HFF-Myc (cell line): ENCODE measurements around the gene ECEL1.

Source experiments
- DNase-seq: peaks from one replicate; pipeline ENCODE4 v3.0.0-alpha.2; 2011; ENCODE audit warnings: low read depth; ENCODE audit errors: extremely low read depth
- H3K4me3 ChIP-seq: replicated peaks from 2 replicates; pipeline ENCODE4 v1.5.1; 2011; ENCODE audit warnings: low read depth, mild to moderate bottlenecking, control low read depth, low read length
- TF ChIP-seq, protein P1 (sequence below): IDR thresholded peaks from 2 replicates; pipeline ENCODE4 v1.5.1; 2012; ENCODE audit warnings: mild to moderate bottlenecking, low read depth, low read length, control low read depth; ENCODE audit errors: missing control alignments

Gene ECEL1

DNA sequence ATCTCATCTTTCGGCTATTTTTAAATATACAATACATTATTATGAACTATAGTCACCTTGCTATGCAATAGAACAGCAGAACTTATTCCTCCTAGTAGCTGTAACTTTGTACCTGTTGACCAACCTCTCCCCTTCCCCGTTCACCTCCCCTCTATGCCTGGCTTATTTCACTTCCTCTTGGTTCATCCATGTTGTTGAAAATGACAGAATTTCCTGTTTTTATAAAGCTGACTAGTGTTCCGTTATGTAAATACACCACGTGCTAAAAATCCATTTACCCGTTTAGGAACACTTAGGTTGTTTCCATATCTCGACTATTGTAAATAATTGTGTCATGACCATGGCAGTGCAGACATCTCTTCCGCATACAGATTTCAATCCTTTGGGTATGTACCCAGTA is 21.4 kb downstream of the ECEL1 start:
- TF ChIP-seq, protein P1, sequence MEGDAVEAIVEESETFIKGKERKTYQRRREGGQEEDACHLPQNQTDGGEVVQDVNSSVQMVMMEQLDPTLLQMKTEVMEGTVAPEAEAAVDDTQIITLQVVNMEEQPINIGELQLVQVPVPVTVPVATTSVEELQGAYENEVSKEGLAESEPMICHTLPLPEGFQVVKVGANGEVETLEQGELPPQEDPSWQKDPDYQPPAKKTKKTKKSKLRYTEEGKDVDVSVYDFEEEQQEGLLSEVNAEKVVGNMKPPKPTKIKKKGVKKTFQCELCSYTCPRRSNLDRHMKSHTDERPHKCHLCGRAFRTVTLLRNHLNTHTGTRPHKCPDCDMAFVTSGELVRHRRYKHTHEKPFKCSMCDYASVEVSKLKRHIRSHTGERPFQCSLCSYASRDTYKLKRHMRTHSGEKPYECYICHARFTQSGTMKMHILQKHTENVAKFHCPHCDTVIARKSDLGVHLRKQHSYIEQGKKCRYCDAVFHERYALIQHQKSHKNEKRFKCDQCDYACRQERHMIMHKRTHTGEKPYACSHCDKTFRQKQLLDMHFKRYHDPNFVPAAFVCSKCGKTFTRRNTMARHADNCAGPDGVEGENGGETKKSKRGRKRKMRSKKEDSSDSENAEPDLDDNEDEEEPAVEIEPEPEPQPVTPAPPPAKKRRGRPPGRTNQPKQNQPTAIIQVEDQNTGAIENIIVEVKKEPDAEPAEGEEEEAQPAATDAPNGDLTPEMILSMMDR, result no peak
- DNase-seq, result no peak
- no peak overlapping the region for H3K4me3 ChIP-seq

DNA sequence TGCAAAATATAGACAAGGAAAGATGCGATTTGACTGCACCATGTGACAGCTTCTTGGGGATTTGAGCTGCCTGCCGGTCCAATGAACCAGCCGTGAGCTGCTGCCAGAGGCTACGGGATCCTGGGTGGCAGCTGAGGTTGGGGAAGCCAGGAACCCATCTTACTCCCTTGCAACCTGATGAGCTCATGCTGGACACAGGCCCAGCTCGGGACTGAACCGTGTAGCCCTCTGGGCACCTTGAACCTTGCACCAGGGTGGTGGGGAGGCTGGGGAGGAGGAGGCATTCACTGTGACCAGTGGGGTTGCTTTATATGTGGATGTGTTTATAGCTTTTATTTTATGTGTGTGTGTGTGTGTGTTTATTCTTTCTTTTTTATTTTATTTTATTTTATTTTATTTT is 22.6 kb downstream of the ECEL1 start:
- TF ChIP-seq, protein P1, result no peak
- no peak overlapping the region for H3K4me3 ChIP-seq
- no peak for DNase-seq

DNA sequence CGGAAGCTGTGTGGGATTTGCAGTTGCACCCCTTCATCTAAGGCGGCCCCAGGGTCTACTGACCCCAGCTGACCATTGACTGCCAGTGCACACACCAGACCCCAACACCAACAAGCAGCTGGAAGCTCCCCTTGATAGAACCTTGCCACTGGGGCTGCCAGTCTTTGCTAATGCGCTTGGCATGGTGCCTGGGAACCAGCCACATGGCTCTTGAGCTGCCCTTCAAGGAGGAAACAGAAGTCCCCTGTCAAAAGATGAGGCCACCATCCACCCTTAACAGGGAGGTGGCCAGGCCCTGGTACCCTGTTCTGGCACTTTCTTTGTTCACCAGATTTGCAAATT is 23.1 kb downstream of the ECEL1 start:
- TF ChIP-seq, protein P1, result no peak
- DNase-seq, result no peak
- H3K4me3 ChIP-seq, result no peak overlapping the region

DNA sequence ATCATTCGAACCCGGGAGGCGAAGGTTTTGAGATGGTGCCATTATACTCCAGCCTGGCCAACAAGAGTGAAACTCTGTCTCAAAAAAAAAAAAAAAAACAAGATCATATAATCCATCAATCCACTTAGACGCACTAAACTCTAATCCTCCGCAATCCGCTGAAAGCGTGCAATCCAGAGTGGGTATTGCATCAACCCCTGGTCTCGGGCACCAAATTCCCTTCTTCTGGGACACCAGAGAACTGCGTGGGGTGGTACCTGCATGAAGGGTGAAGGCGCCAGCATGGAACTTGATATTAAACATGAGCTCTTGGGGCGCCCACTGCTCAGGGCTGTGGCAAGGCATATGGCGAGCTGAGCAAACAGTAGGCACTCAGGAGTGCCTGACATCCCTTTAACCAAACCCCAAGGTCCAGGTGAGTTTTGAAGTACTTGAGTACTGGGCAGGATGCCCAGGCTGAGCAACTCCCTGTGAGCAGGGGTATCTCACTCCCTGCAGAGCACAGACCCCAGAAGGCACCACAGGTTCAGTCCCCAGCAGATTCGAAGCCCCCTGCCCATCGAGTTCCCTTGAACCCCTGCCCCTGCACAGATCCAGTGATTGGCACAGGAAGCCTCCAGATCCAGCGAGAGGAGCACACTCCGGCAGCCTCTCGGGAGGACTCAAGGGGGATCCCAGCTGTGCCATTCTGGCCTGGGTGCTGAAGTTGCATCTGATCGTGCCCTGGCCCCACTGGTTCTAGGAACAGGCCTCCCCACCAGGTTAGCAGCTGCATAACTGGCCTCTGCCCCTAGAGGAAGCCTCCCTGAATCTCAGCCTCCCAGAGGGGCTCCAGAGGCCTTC is 23.7 kb downstream of the ECEL1 start:
- H3K4me3 ChIP-seq, result no peak overlapping the region
- no peak for DNase-seq
- TF ChIP-seq, protein P1, result no peak

DNA sequence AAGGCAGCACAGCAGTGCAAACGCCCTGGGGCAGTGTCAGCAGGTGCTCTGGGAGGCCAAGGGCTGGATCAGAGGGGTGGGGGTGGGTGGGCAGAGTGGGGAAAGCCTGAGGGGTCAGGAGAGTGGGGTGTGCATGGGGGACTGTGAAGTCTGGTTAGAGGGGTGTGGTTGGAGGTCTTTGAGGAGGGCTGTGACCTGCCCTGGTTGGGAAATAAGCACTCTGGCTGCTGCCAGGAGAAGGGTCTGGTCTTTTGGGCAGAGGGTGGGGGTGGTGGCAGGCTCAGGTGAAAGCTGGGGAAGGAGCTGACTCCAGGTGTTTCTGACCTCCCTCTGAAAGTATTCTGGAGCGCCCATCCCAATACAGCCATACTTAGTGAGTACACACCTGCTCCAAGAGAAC is 27.5 kb downstream of the ECEL1 start:
- no peak for DNase-seq
- TF ChIP-seq, protein P1, result no peak
- no peak overlapping the region for H3K4me3 ChIP-seq

DNA sequence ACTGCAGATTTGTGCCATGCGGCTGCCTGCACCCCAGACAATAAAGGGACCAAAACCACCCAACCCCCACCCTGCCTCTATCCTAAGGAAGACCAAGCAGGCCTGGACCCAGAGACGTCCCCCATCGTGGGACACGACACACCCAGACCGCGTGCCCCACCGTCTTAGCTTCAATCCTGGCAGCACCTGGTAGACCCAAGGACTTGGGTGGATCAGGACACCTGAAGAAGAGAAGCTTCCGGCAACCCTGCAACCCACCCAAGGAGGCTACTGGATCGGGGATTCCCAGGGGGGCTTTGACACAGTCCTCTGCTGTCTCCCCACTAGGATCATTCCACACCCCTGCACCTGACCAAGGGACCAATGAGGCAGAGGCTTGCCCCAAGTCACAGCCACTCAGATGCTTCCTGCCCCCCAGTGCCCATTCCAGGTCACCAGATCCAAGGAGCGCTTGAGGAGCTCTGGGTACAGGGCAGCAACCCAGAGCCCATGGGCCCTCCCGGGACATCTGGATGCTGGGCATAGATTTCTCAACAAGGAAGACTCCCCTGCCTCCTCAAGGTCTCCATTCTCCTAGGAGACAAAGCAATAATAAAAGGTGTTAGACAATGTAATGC is 28.1 kb downstream of the ECEL1 start:
- TF ChIP-seq, protein P1, result no peak
- DNase-seq, result no peak
- no peak overlapping the region for H3K4me3 ChIP-seq
